ENCODE measurements around the gene C2orf81.
"Not testable (repeated sequence)": the region's sequence is repeated elsewhere in the genome, so short reads cannot be mapped to it uniquely, and the experiment has no call there.

Gene C2orf81

DNA sequence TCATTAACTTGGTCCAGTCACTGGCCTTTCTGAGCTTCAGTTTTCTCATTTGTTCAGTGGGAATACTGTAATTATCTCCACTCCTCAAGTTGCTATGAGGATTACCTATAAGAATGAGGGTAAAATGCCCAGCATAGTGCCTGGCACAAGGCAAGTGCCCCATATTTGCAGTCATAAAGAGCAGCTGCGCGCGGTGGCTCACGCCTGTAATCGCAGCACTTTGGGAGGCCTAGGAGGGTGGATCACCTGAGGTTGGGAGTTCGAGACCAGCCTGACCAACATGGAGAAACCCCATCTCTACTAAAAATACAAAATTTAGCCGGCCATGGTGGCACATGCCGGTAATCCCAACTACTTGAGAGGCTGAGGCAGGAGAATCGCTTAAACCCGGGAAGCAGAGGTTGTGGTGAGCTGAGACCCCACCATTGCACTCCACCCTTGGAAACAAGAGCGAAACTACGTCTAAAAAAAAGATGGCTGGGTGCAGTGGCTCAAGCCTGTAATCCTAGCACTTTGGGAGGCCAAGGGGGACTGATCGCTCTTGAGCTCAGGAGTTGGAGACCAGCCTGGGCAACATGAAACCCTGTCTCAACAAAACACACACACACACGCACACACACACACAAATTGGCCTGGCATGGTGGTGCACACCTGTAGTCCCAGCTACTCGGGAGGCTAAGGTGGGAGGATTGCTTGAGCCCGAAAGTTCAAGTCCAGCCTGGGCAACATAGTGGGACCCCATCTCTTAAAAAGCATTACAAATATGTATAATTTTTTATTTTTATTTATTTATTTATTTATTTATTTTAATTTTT, 21.3 kb upstream of the C2orf81 start:
- not testable (repeated sequence) for DNase-seq (ENCODE audit: low spot score)

DNA sequence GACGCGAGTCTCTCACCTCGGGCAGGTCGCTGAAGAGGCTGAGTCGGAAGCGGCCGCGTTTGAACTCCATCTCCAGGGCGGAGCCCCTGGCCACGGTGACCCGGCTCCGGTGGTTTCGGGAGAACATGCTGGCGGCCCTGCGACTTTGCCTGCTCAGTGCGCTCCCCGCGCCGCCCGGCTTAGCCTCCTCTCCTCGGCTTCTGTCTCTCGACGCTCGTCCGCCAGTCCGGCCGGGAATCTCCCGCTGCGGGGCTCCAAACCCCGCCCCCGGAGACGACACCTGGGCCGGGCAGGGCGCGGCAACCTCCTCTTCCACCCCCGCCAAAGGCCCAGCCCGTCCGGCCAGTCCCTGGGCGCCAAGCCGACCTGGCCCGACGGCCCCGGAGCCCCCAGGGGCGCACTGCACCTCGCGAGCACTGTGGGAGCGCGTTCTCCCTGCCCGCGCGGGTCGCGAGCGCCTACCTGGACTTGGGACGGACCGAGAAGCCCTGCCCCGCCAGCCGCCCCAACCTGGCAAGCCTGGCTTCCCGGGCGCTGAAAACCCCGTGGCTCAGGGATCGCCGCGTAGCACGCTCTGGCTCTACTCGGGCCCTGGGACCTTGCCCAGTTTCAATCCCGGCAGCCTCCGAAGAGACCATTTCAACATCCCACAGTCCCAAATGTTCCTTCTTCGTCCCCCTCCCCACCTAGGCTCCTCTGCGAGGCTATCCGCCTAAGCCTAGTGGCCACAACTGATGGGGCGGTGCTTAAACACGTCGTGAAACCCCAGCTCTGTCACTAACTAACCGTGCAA, 20.5 kb upstream of the C2orf81 start, which contains the start of gene RTKN:
TSS of gene RTKN (minus strand) at position 248 of the 793 bp plus-strand sequence. CDS start at position 127, 121 bp downstream.
- peak; percentile 72 for DNase-seq (ENCODE audit: low spot score)

DNA sequence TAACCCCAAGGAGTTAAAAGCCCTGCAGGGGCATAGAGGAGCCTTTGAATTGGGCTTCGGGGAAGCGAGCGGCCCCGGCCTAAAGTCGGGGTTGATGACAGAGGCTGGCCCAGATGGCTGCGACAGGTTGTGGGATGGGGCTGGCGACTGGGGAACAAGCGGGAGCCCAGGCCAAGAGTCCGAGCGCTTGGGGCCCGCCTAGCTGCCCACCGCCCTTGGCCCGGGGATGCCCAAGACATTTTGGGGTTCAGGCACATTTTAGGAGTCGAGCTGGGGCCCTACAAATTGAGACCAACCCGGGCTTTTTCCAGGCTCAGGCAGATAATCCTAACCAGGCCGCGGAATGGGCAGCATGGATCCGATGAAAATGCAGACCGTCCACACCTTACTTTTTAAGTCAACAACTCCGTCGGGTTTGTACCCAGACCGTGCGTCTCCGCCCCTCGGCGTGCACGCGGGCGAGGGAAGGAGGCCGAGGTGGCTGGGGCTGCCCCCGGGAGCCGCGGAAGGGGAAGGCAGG, 19.8 kb upstream of the C2orf81 start:
- DNase-seq (ENCODE audit: low spot score), result no peak

DNA sequence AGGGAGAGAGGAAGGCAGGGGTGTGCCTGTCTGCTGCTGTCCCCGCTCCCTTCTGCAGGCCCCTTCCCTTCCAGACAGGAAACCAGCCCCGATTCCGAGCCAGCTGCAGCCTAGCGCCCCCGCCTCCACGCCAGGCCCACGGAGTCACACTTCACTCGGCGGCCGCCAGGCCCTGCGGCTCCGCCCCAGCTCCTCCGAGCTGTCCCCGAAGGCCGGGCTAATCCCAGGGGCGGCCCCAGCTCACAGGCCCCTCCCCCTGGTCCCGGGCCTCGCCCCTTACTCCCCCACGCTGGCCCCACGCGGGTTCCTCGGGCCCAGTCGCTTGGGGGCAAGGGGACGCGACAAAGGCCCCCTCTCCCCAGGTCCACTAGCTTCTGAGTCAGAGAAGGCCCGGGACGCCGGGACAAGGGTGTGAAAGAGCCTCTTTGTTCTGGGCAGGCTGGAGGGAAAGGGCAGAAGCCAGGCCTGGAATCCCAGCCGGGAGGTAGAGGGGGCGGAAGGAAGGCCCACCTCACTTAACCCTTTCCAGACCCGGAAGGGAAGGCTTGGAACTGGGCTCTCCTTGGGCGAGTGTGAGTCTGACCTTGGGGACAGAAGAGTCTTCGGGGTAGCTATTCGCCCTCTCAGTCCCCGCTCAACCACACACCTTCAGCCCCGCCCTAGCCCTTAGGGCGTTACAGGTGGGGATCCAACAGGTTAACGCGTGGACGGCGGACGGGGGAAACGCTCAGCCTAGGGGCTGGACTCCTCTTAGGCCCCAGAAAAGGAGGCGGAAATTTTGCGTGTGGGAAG, 19.2 kb upstream of the C2orf81 start:
- DNase-seq (ENCODE audit: low spot score), result peak; percentile 94

DNA sequence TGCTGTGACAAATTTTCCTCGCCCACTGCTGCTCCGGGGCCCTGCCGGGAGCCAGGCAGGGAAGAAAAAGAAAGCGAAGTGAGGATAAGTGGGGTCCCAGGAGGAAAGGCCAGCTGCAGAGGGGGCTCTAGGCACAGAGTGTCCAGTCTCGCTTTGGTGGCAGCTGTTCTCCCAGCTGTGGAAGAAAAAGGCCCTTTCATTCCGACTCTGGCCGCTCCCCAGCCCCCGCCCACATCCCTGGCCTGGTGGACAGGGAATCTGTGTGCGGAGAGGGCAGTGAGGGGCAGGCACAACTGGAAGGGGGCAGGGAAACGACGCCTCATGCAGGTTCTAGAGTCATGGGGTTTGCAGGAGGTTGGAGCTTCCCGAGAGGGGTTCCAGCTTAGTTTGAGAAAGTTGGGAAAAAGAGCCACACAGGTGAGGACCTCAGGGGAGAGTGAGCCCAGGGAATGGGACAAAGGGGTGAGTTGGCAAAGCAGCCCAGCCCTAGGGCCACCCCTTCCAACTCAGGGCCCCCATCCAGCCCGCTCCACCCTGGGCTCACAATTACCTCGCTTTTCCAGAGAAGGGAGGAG, 18.5 kb upstream of the C2orf81 start:
- no peak for DNase-seq (ENCODE audit: low spot score)

DNA sequence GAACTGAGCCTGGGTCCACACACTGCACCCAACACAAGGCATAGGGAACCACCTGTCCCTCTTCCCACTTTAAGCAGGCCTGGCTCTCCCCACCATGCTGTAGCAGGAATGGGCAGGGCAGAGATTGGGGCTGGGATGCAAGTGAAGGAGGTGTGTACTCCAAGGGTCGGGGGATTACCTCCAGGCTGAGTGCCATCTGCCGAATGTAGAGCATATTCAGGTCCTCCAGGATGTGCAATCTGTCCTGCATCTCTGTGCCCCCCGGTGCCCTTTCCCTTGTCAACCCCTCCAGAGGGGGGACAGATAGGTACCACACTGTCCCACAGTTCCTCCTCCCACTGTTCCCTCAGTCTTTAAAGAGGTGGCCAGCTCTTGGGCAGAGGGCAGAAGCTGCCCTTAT, 18.0 kb upstream of the C2orf81 start:
- no peak for DNase-seq (ENCODE audit: low spot score)

DNA sequence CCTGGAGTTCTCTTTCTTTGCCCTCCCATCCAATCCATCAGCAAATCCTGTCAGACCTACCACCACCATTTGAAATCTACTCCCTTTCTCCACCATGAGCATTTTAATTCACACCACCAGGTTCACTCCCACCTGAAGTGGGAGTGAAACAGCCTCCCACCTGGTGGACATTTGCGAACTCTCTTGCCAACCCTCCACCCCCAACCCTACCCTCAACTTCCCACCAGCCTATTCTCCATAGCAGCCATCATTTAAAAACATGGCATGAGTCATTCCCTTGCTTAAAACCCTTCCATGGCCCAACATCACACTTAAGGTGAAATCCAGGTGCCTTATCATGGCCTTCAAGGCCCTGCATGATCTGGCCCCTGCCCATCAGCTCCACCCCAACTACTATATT, 16.8 kb upstream of the C2orf81 start:
- DNase-seq (ENCODE audit: low spot score), result no peak

DNA sequence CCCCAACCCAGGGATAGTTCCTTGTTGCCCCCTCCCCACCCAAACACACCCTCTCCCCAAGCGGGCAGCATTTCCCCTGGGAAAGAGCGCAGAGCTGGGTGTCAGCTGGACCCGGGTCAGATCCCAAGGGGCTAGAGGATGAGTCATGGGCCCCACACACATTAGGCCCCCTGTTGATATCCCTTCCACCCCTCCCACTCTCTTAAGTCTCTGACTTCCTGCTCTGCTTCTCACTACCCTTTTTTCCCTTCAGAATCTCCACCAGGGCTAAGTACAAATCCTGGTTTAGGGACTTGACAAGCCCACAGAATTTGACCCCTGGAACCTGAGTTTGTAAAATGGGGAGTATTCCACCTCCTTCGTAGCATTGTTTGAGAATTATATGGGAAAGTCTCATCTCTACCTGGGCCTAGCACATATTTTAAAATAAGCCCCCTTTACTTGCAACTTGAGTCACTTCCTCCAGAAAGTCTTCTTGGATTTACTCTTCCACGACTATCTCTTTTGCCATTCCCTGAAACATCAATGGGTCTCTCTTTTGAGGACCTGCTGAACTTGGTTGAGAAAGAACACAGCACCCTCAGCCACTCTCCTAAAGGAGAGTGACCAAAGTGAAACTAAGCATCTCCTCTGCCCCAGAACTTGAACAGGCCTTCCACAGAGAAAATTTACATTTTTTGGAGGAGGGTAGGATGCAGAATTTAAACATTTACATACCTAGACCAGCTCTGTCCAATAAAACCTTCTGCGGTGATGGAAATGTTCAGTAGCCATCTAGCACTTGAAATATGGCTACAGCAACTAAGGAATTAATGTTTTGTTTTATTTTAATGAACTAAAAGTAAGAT, 15.7 kb upstream of the C2orf81 start:
- DNase-seq (ENCODE audit: low spot score), result no peak

DNA sequence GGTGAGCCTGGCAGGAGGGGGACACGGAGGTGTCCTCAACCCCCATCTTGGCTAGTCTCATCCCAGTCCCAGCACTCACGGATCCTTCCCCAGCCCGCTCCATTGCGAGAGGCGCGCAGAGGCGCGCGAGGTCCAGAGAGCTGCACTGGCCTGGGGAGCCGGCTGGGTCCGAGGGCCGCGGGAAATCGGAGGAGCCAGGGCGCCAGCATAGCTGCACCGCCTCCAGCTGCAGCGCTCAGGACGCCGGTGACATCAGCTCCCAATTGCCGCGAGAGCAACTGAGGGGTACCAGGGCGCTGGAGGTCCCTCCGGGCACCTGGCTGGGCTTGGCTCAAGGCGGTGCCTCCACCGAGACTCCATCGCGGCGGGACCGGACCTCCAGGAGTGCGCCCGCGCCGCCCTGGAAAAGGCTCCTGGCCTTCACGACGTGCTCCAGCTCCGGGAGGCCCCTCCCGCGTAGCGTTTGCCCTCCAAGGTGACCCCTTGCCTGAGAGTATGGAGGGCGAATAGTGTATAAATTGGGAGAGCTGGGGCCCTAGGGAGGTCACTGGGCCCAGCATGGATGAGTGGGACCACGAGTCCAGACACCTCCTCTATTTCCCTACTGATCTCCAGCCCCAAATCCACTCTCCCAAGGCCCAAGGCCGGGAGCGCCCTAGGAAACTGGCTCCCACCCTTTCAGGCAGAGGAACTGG, 14.8 kb upstream of the C2orf81 start:
- no peak for DNase-seq (ENCODE audit: low spot score)

DNA sequence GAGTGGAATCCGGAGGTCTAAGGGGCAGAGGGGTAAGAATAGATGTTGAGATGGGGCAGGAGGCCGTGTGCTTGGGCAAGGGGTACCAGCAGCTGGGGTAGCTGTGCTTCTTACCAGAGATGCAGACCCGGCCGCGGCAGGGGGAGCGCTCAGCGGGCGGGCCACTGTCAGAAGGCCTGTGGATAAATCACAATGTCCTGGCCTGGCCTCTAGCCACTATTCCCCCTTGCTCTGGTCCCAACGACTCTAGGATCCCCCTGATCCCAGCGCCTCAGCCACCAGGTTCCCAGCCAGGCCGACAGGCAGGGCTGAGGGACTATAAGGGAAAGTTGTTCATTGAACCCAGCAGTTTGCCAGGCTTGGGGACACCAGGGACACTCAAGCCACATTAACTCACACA, 9.1 kb upstream of the C2orf81 start:
- DNase-seq (ENCODE audit: low spot score), result no peak

DNA sequence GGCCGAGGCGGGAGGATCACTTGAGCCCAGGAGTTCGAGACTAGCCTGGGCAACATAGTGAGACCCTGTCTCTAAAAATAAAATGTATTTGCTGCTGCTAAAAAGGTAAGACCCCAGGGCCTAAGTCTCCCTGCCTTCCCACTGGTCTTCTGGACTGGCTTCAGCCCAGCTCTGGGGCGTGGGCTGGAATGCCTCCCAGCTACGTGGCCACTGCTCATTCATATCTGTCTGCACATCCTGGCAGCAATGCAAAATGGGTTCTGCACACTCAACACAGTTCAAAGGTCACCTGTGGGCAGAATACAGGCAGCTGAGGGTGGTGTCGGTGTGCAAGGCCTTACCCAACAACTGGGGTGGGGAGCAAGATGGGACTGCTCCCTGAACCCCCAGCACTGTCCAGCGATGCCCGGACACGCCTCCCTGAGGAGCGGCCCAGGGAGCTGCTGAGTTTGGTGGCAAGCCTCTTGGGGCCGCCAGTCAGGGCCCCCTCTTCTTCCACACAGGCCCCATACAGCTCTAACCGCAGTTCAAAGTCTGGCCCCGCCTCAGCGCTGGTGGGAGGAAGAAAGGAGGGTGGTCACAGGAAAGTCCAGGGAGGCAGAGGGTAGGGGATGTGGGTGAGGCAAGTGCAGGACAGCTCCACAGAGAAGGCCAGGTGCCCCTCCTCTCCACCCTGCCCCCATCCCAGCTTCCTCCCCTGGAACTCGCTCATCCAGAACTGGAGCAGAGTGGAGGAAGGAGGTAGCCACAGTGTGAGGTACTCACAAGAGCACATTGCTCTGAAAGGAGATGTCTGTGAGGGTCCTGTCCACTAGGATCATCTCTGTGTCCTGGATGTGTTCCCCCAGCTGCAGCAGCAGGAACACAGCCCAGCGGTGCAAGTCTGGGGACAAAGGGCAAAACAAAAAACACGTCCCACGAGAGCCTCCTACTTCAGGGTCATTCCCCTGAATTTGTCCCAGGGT, 8.3 kb upstream of the C2orf81 start:
- DNase-seq (ENCODE audit: low spot score), result no peak

DNA sequence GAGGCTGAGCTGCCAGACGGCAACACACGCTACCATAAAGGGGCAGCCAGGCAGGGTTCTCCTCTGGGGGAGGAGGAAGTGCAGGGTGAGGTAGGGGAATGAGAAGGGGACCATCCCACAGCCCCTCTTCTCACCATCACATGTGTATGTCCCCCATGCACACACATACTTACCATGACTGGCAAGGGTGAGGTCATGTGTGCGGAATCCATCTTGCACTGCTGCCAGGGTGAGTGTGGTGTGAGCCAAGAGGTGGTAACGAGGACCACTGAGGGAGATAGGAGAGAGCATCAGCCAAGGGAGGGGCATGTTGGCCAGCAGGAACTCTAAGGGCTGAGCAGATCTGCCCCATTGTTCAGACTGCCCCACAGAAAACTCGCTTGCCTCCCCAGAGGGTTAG, 7.3 kb upstream of the C2orf81 start:
- no peak for DNase-seq (ENCODE audit: low spot score)

DNA sequence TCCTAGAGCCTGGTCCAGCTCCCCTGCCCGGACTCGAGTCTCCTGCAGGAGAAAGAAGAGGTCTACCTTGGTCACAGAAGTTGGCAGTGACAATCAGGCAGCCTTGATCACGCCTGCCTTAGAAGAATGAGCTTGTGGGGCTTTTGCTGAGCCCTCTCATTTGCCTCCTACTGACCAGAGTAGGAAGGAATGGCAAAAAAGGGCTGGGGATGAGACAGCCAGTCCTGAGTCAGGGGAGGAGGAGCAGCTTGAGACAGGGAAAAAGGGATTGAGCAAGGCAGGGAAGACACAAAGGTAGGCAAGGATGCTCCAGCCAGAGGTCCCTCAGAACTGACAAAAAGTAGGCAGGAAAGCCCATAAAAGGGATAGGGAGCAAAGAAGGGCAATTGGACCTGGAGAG, 6.1 kb upstream of the C2orf81 start:
- DNase-seq (ENCODE audit: low spot score), result no peak

DNA sequence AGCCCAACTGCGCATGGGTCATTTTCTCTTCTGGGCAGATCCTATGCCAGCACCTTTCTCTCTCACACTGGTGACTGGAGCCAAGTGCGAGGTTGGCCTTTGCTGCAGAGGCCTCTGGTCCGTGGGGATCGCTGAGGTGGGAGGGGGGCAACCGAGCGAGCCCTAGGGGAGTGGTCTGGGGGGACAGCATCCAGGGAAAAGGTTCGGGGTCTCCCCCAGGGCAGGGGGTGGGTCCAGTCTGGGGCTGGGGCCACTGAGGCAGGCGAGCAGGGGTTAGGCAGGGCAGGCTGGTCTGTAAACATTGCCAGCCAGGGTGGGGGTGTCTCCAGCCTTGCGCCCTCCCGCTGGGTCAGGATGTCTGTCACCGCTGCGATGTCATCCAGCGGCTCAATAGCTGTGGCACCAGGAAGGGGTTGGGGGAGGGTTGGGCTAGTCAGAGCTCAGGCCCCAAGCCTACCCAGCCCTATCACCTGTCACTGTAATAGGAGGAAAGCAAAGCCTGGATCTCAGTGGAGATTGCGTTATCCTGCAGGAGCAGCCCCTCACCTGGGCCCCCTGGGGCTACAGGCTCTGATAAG, 4.9 kb upstream of the C2orf81 start:
- no peak for DNase-seq (ENCODE audit: low spot score)

DNA sequence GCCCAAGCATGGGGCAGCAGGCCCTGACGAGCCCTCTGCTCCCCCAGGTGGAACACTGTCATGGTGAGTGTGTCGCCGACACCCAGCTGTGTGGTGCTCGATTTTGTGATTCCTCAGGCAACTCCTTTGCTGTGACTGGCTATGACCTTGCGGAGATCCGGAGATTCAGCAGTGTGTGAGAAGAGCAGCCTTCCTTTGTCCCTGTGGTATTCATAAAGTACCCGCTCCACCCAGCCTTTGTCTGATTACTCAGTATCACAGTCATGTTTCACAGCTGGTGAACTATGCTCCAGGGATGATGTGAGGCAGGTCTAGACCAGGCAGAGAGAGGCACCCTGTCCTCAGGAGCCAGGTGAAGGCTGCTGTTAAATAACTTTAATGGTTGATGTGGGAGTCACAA, 4.1 kb upstream of the C2orf81 start:
- no peak for DNase-seq (ENCODE audit: low spot score)

DNA sequence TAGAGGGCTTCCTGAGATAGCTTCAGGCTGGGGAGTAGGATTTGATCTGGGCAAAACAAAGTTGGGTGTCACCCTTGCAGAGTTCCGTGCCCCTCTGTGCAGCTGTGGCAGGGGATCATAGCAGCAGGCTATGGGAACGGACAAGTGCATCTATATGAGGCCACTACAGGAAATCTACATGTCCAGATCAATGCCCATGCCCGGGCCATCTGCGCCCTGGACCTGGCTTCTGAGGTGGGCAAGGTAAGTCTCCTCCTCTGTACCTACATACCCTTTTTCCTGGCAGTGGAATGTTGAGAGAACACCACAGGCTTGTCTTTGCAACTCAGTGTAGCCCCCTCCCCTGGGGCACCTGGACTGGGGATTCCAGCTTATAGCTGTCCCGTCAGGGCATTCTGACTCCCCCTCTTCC, 3.6 kb upstream of the C2orf81 start:
- DNase-seq (ENCODE audit: low spot score), result no peak

DNA sequence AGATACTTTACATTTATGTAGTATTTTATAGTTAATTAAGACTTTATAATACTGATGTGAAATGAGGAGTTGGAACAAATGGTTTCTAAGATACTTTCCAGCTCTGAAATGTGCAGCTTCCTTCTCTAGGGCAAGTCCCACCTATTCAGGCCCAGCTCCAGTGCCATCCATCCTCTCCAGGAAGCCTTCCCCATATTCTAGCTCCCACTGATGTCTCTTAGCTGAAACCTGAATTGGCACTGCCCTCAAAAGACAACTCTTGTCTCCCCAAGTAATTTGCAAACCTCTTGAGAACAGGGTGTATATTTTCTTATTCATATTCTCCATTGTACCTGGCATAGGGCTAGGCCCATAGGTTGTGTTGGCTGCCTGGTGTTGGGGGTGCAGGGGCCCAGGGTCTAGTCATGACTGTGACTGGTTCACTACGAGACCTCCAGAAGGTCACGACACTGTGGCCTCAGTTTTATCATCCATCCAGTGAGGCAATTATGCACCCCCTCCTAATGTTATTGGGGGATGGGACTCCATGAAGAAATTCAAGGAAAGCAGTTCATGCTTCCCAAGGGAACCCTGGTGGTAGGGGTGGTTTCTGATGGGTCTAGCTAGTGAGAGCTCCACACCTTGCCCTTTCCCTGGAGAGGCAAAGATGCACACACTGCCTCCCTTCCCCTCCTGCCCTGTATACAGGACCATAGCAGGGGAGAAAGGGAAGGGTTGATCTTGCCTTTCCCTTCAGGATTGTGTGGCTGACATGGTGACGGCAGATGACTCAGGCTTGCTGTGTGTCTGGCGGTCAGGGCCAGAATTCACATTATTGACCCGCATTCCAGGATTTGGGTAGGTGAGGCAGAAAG, 2.9 kb upstream of the C2orf81 start:
- DNase-seq (ENCODE audit: low spot score), result no peak
